ENCODE results near the gene ETS1.

DNA sequence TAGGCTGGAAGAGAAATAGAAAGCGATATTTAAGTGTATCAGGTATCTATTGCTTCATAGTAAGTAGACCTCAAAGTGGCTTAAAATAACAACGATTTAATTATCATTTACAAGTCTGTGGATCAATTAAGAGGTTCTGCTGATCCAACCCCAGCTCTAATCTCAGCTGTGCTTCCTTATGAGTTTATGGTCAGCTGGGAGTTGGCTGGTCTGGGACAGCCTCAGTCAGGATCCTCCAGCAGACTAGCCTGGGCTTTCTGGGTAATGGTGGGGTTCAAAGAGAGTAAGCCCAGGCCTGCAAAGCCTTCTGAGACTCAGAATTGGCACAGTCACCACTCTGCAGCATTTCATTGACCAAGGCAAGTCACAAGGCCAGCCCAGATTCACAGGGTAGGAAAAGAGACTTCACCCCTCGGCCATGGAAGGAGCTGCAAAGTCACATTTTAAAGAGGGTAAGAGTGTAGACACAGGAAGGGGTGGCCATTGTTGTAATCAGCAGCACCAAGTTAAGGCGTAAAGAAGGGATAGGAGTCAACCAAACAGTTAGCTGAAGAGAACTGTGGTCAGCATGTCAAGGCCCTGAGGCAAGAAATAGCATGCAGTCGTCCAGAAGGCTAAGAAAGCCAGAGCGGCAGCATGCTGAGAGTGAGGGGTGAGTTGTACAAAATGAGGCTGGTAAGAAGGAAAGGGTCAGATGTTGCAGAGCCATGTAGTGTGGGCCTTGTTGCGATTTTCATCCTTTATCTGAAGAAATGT, 168.2 kb downstream of the ETS1 start:
- TF ChIP-seq, protein P1, sequence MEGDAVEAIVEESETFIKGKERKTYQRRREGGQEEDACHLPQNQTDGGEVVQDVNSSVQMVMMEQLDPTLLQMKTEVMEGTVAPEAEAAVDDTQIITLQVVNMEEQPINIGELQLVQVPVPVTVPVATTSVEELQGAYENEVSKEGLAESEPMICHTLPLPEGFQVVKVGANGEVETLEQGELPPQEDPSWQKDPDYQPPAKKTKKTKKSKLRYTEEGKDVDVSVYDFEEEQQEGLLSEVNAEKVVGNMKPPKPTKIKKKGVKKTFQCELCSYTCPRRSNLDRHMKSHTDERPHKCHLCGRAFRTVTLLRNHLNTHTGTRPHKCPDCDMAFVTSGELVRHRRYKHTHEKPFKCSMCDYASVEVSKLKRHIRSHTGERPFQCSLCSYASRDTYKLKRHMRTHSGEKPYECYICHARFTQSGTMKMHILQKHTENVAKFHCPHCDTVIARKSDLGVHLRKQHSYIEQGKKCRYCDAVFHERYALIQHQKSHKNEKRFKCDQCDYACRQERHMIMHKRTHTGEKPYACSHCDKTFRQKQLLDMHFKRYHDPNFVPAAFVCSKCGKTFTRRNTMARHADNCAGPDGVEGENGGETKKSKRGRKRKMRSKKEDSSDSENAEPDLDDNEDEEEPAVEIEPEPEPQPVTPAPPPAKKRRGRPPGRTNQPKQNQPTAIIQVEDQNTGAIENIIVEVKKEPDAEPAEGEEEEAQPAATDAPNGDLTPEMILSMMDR (IDR thresholded peaks at IDR 0.05), result no peak
- TF ChIP-seq POLR2A (IDR thresholded peaks at IDR 0.05), result no peak

All from heart left ventricle (tissue), 13 donors.